ENCODE measurements around the gene ZNF467. TPM values are rescaled to one million over a fixed set of nuclear protein-coding genes. Genes with fewer than 3 reads are reported as not detected.

Gene ZNF467
- total and polyA plus RNA-seq, 2 experiments from 2014 or later, result 0.10 to 0.40 TPM

DNA sequence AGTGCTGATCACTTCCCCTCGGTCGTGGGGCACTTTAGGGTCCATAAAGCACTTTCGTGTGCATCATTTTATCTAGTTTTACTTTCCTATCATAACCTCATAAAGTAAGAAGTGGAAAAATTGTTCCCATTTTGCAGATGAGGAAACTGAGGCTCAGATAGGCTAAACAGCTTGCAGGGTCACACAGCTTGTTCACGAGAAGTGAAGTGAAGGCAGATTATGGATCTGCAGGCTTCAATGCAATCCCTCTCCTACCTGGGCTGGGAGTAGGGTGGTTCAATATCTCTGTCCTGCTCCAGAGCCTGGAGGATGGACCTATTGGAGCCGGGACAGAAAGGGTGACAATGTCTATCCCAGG is 10.8 kb upstream of the ZNF467 start (continued):
- TF ChIP-seq, protein P1, sequence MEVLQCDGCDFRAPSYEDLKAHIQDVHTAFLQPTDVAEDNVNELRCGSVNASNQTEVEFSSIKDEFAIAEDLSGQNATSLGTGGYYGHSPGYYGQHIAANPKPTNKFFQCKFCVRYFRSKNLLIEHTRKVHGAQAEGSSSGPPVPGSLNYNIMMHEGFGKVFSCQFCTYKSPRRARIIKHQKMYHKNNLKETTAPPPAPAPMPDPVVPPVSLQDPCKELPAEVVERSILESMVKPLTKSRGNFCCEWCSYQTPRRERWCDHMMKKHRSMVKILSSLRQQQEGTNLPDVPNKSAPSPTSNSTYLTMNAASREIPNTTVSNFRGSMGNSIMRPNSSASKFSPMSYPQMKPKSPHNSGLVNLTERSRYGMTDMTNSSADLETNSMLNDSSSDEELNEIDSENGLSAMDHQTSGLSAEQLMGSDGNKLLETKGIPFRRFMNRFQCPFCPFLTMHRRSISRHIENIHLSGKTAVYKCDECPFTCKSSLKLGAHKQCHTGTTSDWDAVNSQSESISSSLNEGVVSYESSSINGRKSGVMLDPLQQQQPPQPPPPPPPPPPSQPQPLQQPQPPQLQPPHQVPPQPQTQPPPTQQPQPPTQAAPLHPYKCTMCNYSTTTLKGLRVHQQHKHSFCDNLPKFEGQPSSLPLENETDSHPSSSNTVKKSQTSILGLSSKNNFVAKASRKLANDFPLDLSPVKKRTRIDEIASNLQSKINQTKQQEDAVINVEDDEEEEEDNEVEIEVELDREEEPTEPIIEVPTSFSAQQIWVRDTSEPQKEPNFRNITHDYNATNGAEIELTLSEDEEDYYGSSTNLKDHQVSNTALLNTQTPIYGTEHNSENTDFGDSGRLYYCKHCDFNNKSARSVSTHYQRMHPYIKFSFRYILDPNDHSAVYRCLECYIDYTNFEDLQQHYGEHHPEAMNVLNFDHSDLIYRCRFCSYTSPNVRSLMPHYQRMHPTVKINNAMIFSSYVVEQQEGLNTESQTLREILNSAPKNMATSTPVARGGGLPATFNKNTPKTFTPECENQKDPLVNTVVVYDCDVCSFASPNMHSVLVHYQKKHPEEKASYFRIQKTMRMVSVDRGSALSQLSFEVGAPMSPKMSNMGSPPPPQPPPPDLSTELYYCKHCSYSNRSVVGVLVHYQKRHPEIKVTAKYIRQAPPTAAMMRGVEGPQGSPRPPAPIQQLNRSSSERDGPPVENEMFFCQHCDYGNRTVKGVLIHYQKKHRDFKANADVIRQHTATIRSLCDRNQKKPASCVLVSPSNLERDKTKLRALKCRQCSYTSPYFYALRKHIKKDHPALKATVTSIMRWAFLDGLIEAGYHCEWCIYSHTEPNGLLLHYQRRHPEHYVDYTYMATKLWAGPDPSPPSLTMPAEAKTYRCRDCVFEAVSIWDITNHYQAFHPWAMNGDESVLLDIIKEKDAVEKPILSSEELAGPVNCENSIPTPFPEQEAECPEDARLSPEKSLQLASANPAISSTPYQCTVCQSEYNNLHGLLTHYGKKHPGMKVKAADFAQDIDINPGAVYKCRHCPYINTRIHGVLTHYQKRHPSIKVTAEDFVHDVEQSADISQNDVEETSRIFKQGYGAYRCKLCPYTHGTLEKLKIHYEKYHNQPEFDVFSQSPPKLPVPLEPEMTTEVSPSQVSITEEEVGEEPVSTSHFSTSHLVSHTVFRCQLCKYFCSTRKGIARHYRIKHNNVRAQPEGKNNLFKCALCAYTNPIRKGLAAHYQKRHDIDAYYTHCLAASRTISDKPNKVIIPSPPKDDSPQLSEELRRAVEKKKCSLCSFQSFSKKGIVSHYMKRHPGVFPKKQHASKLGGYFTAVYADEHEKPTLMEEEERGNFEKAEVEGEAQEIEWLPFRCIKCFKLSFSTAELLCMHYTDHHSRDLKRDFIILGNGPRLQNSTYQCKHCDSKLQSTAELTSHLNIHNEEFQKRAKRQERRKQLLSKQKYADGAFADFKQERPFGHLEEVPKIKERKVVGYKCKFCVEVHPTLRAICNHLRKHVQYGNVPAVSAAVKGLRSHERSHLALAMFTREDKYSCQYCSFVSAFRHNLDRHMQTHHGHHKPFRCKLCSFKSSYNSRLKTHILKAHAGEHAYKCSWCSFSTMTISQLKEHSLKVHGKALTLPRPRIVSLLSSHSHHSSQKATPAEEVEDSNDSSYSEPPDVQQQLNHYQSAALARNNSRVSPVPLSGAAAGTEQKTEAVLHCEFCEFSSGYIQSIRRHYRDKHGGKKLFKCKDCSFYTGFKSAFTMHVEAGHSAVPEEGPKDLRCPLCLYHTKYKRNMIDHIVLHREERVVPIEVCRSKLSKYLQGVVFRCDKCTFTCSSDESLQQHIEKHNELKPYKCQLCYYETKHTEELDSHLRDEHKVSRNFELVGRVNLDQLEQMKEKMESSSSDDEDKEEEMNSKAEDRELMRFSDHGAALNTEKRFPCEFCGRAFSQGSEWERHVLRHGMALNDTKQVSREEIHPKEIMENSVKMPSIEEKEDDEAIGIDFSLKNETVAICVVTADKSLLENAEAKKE (CRISPR knock-in tag; IDR thresholded peaks at IDR 0.05), result no peak

DNA sequence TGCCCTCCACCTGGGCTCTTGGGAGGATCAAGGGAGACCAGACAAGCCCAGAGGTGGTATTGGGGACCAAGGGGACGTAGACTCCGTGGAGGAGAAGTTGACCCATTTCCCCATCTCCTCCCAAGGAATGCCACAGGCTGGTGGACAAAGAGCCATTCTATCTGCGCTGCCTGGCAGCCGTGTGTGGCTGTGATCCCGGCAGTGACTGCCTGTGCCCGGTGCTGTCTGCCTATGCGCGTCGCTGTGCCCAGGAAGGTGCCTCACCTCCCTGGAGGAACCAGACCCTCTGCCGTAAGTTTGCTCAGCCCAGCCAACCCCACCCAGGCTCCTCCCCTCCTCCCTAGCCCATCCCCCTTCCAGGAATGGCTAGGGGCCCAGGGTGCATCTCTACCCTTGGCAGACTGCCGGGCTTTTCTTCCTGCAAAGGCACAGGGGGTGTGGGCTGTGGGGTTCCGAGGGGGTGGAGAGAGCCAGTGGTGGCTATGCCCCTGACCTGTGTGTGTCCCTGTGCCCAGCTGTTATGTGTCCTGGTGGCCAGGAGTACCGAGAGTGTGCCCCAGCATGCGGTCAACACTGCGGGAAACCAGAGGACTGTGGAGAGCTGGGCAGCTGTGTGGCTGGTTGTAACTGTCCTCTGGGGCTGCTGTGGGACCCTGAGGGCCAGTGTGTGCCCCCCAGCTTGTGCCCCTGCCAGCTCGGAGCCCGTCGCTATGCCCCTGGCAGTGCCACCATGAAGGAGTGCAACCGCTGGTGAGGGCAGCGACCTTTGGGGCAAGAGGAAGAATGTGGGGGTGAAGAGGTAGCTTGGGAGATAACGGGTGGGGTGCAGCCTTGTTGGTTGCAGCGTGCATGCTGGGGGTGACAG is 10.2 kb upstream of the ZNF467 start:
- no peaks in the 10 kb centered on the region; the same call in 1 of the 2 replicates for H3K4me1 ChIP-seq (ENCODE audit: insufficient read depth)
- no peak overlapping the region for H3K27ac ChIP-seq (ENCODE audit: low read depth)
- H4K20me1 ChIP-seq (replicated peaks; ENCODE audit: insufficient read depth), result no peaks in the 10 kb centered on the region
- H3K36me3 ChIP-seq (ENCODE audit: insufficient read depth), result no peaks in the 10 kb centered on the region
- H3K9me3 Mint-ChIP-seq, result no peaks in the 10 kb centered on the region
- no peaks in the 10 kb centered on the region for H3K9me2 ChIP-seq (ENCODE audit: insufficient read depth)
- no peak overlapping the region for H3K4me3 Mint-ChIP-seq
- H3K36me3 Mint-ChIP-seq (ENCODE audit: low read depth), result no peaks in the 10 kb centered on the region
- DNase-seq (ENCODE audit: low spot score) (no peak), ATAC-seq (peak; percentile 69)
- H3K4me1 Mint-ChIP-seq, result peaks cover 6% of the 10 kb centered on the region; the same call in 2 of the 3 replicates
- no peak for TF ChIP-seq ZNF114 (CRISPR knock-in tag; IDR thresholded peaks at IDR 0.05)
- no peak for TF ChIP-seq JUNB (IDR thresholded peaks at IDR 0.05; ENCODE audit: unreplicated experiment)
- TF ChIP-seq EZH2 (IDR thresholded peaks at IDR 0.05; ENCODE audit: low read depth, unreplicated experiment), result no peak
- TF ChIP-seq ZNF331 (CRISPR knock-in tag; IDR thresholded peaks at IDR 0.05; ENCODE audit: low read depth), result no peak
- no peak for TF ChIP-seq POLR2AphosphoS5 (IDR thresholded peaks at IDR 0.05; ENCODE audit: low read depth)
- no peak overlapping the region for H3K4me2 ChIP-seq
- 0 out of 2 replicates have a peak overlapping the region, but pooled peaks have one; percentile 14 for H2AFZ ChIP-seq
- H3K27me3 Mint-ChIP-seq (ENCODE audit: insufficient read depth, low read depth, poor library complexity), result peaks cover 23% of the 10 kb centered on the region
- peaks cover 5% of the 10 kb centered on the region; the same call in 1 of the 2 replicates for H3K27me3 ChIP-seq (ENCODE audit: insufficient read depth)
- H3K4me3 ChIP-seq, result no peak overlapping the region
- H3K79me2 ChIP-seq (replicated peaks; ENCODE audit: insufficient read depth), result no peaks in the 10 kb centered on the region
- H3K27ac Mint-ChIP-seq, result no peak overlapping the region
- no peaks in the 10 kb centered on the region for H3F3A ChIP-seq (replicated peaks; ENCODE audit: low read depth)
